ENCODE measurements around the gene TRPV2.

Gene TRPV2

GRCh38 chr17:16478649-16479048, 63.3 kb downstream of the TRPV2 start:
- DNase-seq = no peak

- no peak for DNase-seq
Measured at GRCh38 chr17:16479264-16479663, 63.9 kb downstream of the TRPV2 start.

GRCh38 chr17:16480995-16481394, 65.6 kb downstream of the TRPV2 start:
- DNase-seq = no peak

- no peak for DNase-seq
Measured at GRCh38 chr17:16482253-16482652, 66.9 kb downstream of the TRPV2 start.

GRCh38 chr17:16483021-16483645, 67.8 kb downstream of the TRPV2 start:
- no peak for DNase-seq

GRCh38 chr17:16484445-16485175, 69.2 kb downstream of the TRPV2 start:
- no peak for DNase-seq
